SHP77 treated with DMSO at 0.1 percent for 48 hours (cell line): ENCODE results near the gene TMEM53.

Experiments
- DNase-seq: peaks from one replicate; lab custom pipeline; 2025; lab: John Stamatoyannopoulos, UW

TMEM53 gene

GRCh38 chr1:44603718-44604117 is 70.6 kb downstream of the TMEM53 start:
- DNase-seq: peak; percentile 72
